ENCODE data around the gene GFAP.

GFAP gene

GRCh38 chr17:44894642-44895041 lies 20.7 kb downstream of the GFAP start:
- DNase-seq = no peak

GRCh38 chr17:44892250-44892649 lies 23.1 kb downstream of the GFAP start:
- no peak for DNase-seq

- DNase-seq = no peak
Measured at GRCh38 chr17:44889003-44889402, 26.3 kb downstream of the GFAP start.

- DNase-seq = no peak
Measured at GRCh38 chr17:44887971-44888954, 27.0 kb downstream of the GFAP start.

- DNase-seq = no peak
Measured at GRCh38 chr17:44887016-44887415, 28.3 kb downstream of the GFAP start.

- DNase-seq = no peak
Measured at GRCh38 chr17:44884941-44885340, 30.4 kb downstream of the GFAP start.

- no peak for DNase-seq
Measured at GRCh38 chr17:44881145-44881544, 34.2 kb downstream of the GFAP start.

- no peak for DNase-seq
Measured at GRCh38 chr17:44880062-44880461, 35.2 kb downstream of the GFAP start.

GRCh38 chr17:44879376-44879775 lies 35.9 kb downstream of the GFAP start:
- no peak for DNase-seq

- DNase-seq = peak; percentile 45
Measured at GRCh38 chr17:44878627-44879221, 36.6 kb downstream of the GFAP start.

- DNase-seq = no peak
Measured at GRCh38 chr17:44877121-44877520, 38.2 kb downstream of the GFAP start.

- no peak for DNase-seq
Measured at GRCh38 chr17:44875761-44876160, 39.5 kb downstream of the GFAP start.

- DNase-seq = no peak
Measured at GRCh38 chr17:44872131-44872768, 43.0 kb downstream of the GFAP start.

GRCh38 chr17:44871556-44871955 lies 43.7 kb downstream of the GFAP start:
- no peak for DNase-seq

GRCh38 chr17:44867841-44868240 lies 47.5 kb downstream of the GFAP start:
- no peak for DNase-seq

GRCh38 chr17:44865931-44866330 lies 49.4 kb downstream of the GFAP start:
- DNase-seq = peak; percentile 86

- DNase-seq = peak; percentile 77
Measured at GRCh38 chr17:44865231-44865660, 50.1 kb downstream of the GFAP start.

- DNase-seq = no peak
Measured at GRCh38 chr17:44864831-44865230, 50.5 kb downstream of the GFAP start.

- no peak for DNase-seq
Measured at GRCh38 chr17:44863061-44863918, 52.0 kb downstream of the GFAP start.

- DNase-seq = no peak
Measured at GRCh38 chr17:44862278-44862914, 52.9 kb downstream of the GFAP start.

GRCh38 chr17:44859701-44860100 lies 55.6 kb downstream of the GFAP start:
- no peak for DNase-seq

GRCh38 chr17:44854192-44854591 lies 61.1 kb downstream of the GFAP start:
- no peak for DNase-seq
